PFSK-1 (cell line): Measurements from ENCODE around the gene GHRH.

Experiments
- POLR2AphosphoS5 ChIP-seq: IDR thresholded peaks from 2 replicates; pipeline ENCODE4 v1.6.1; 2012; ENCODE audit warnings: low read depth, mild to moderate bottlenecking, control low read depth, low read length, moderate library complexity
- REST ChIP-seq, 2 experiments: IDR thresholded peaks; 2 replicates each; pipeline versions ENCODE4 v1.6.1 to v1.8.0; 2011 to 2012; ENCODE audit warnings: low read depth in 2 of 2, low read length in 2 of 2, control low read depth in 1 of 2, inconsistent platforms in 1 of 2, mild to moderate bottlenecking in 1 of 2, moderate library complexity in 1 of 2; ENCODE audit not compliant: insufficient read depth in 1 of 2
- TAF1 ChIP-seq: IDR thresholded peaks from 2 replicates; pipeline ENCODE4 v1.6.1; 2012; ENCODE audit warnings: low read length, control low read depth, borderline replicate concordance; ENCODE audit not compliant: insufficient read depth

- TF ChIP-seq TAF1 (no peak), POLR2AphosphoS5 (no peak), REST (IDR thresholded peaks at IDR 0.05; ENCODE audit: insufficient read depth in 1 of 2, low read depth in 2 of 2, low read length in 2 of 2) (no peak)
Observed at GRCh38 chr20:37254114-37254878, 7.3 kb downstream of the GHRH start.
